ENCODE results near the gene FAM20A.

The FAM20A gene

GRCh38 chr17:68634345-68634876 lies 33.2 kb upstream of the FAM20A start:
- no peak overlapping the region for H3K4me3 ChIP-seq (replicated peaks; ENCODE audit: low read depth, low read length)
- no peak for TF ChIP-seq CTCF (IDR thresholded peaks at IDR 0.05; ENCODE audit: low read depth, low read length, missing control alignments)
- no peak for DNase-seq (ENCODE audit: extremely low read depth, low read depth)

GRCh38 chr17:68628576-68628957 lies 27.4 kb upstream of the FAM20A start:
- DNase-seq (ENCODE audit: extremely low read depth, low read depth): no peak
- no peak overlapping the region for H3K4me3 ChIP-seq (replicated peaks; ENCODE audit: low read depth, low read length)
- no peak for TF ChIP-seq CTCF (IDR thresholded peaks at IDR 0.05; ENCODE audit: low read depth, low read length, missing control alignments)

- no peak overlapping the region for H3K4me3 ChIP-seq (replicated peaks; ENCODE audit: low read depth, low read length)
- no peak for DNase-seq (ENCODE audit: extremely low read depth, low read depth)
- no peak for TF ChIP-seq CTCF (IDR thresholded peaks at IDR 0.05; ENCODE audit: low read depth, low read length, missing control alignments)
Observed at GRCh38 chr17:68627956-68628575, 26.9 kb upstream of the FAM20A start.

GRCh38 chr17:68624381-68624780 lies 23.2 kb upstream of the FAM20A start:
- DNase-seq (ENCODE audit: extremely low read depth, low read depth): no peak
- H3K4me3 ChIP-seq (replicated peaks; ENCODE audit: low read depth, low read length): no peak overlapping the region
- no peak for TF ChIP-seq CTCF (IDR thresholded peaks at IDR 0.05; ENCODE audit: low read depth, low read length, missing control alignments)

- no peak for TF ChIP-seq CTCF (IDR thresholded peaks at IDR 0.05; ENCODE audit: low read depth, low read length, missing control alignments)
- H3K4me3 ChIP-seq (replicated peaks; ENCODE audit: low read depth, low read length): no peak overlapping the region
- DNase-seq (ENCODE audit: extremely low read depth, low read depth): no peak
Observed at GRCh38 chr17:68623811-68624210, 22.6 kb upstream of the FAM20A start.

GRCh38 chr17:68622423-68622822 lies 21.3 kb upstream of the FAM20A start:
- TF ChIP-seq CTCF (IDR thresholded peaks at IDR 0.05; ENCODE audit: low read depth, low read length, missing control alignments): no peak
- DNase-seq (ENCODE audit: extremely low read depth, low read depth): no peak
- H3K4me3 ChIP-seq (replicated peaks; ENCODE audit: low read depth, low read length): no peak overlapping the region

- no peak for TF ChIP-seq CTCF (IDR thresholded peaks at IDR 0.05; ENCODE audit: low read depth, low read length, missing control alignments)
- no peak overlapping the region for H3K4me3 ChIP-seq (replicated peaks; ENCODE audit: low read depth, low read length)
- DNase-seq (ENCODE audit: extremely low read depth, low read depth): no peak
Observed at GRCh38 chr17:68621065-68621464, 19.9 kb upstream of the FAM20A start.
